ENCODE measurements around the gene PRR33.
"Not testable (repeated sequence)": the region's sequence is repeated elsewhere in the genome, so short reads cannot be mapped to it uniquely, and the experiment has no call there.

Gene PRR33

DNA sequence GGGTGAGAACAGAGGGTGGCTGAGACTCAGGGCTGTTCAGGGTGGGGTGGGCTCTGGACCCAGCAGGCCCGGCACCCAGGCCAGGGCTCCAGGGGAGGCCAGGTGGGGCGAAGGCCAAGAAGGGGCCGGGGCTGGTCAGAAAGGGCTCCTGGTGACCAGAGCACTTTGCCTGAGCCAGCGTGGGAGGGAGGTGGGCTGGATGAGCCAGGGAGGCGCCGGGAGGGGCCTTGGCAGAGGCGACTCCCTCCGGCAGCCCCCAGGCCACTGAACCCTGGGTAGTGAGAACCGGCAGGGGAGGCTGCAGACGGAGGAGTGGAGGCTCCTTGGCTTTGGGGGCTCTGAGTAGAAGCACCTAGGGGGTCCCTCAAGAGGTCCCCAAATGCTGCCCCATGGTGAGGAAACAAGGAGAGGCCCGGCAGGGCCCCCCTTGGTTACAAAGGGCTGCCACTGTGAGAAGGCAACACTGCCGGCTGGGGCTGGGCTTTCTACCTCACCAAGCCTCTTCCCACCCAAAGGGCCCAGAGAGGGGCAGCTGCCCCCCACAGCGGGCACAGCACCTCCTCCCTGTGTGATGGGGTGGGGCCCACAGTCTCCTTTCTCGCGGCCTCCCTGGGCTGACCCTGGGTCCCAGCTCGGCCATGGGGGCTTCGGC is 17.1 kb downstream of the PRR33 start:
- DNase-seq = not testable (repeated sequence)

DNA sequence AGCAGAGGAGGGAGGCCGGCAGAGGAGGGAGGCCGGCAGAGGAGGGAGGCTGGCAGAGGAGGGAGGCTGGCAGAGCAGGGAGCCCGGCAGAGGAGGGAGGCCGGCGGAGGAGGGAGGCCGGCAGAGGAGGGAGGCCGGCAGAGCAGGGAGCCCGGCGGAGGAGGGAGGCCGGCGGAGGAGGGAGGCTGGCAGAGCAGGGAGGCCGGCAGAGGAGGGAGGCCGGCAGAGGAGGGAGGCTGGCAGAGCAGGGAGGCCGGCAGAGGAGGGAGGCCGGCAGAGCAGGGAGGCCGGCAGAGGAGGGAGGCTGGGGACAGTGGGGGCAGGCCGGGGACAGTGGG is 17.9 kb downstream of the PRR33 start:
- not testable (repeated sequence) for DNase-seq

DNA sequence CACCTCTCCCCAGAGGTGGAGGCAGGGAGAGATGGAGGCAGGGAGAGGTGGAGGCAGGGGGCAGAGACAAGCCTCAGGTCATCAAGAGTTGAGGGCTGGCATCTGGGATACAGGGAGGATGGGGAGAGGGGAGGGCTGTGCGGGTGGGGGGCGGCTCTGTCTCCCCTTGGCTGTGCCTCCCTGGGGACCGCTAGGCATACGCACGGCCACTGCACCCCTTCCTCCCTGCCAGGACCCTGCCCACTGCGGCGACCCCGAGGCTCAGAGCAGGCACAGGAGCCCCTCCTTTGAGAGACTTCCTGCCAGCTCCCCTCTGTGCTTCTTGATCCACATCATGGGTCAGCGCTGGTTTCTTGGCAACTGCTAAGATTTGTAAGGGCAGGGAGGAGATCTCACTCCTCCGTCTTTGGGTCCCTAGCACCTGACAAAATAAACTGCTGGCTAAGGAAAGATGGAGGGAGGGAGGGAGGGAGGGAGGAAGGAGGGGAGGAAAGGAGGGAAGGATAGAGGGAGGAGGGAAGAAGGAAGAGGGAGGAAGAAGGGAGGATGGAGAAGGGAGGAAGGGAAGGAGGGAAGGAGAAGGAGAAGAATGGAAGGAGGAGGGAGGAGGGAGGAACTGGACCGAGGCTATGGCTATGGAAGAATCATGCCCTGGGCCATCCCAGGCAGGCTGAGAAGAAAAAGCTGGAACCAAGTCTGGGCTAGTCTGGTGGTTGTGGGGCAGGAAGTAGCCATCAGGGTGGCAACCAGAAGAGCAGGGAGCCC is 18.5 kb downstream of the PRR33 start:
- DNase-seq = no peak

DNA sequence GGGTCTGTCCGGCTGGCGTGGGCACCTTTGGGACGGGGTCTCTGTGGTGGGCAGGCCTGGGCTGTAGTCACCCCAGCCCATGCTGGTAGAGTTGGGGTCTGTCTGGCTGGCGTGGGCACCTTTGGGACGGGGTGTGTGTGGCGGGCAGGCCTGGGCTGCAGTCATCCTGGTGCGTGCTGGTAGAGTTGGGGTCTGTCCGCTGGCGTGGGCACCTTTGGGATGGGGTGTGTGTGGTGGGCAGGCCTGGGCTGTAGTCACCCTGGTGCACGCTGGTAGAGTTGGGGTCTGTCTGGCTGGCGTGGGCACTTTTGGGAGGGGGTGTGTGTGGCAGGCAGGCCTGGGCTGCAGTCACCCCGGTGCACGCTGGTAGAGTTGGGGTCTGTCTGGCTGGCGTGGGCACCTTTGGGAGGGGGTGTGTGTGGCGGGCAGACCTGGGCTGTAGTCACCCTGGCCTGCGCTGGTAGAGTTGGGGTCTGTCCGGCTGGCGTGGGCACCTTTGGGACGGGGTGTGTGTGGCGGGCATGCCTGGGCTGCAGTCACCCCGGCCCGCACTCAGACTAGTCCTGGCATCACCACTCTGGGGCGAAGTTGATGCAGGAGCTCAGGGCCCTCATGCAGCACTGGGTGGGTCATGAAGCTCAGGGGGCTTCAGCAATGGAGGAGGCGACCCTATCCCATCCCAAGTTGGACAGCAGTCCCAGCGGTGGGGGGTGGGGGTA is 19.3 kb downstream of the PRR33 start:
- DNase-seq = no peak

DNA sequence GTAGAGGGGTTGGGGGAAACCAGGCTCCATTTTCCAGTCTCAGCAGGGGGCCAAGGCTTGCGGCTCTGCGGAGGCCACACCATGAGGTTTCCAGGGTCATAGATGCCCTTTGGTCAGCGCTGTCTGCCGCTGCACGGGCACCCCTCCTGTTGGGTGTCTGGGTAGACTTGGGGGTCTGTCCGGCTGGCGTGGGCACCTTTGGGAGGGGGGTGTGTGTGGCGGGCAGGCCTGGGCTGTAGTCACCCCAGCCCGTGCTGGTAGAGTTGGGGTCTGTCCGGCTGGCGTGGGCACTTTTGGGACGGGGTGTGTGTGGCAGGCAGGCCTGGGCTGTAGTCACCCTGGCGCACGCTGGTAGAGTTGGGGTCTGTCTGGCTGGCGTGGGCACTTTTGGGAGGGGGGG is 20.2 kb downstream of the PRR33 start:
- no peak for DNase-seq

DNA sequence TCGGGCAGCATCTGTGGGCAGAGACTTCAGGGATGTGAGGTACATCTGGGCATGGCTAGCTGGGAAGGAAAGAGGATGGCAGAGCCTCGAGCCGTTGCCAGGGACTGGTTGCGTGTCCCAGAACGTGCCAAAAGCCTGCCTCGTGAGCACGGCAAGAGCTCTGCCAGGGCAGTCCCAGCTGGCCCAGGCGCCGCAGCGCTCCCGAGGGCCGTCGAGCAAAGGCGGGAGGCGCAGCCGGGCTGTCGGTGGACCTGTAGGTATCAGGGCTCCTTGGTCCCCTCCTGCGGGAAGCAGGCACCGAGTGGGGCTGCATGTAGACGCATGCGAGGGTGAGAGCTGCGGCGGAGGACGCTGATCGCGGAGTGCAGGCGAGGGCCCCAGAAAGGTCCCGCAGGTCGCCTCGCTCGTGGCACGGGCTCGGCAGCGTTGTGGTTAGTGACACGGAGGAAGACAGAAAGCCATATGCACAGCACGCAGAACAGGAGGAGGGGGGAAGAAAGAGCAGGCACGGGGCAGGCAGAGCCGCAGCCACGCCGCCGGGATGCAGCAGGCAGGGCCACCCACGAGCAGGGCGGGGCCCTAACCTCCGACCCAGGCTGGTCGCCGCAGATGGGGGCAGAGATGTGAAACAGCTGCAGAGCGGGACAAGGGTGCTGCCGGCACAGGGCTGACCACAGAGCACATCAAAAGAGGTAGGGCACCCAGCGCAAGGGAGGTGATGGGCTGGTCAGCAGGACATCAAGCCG is 20.8 kb downstream of the PRR33 start:
- no peak for DNase-seq

DNA sequence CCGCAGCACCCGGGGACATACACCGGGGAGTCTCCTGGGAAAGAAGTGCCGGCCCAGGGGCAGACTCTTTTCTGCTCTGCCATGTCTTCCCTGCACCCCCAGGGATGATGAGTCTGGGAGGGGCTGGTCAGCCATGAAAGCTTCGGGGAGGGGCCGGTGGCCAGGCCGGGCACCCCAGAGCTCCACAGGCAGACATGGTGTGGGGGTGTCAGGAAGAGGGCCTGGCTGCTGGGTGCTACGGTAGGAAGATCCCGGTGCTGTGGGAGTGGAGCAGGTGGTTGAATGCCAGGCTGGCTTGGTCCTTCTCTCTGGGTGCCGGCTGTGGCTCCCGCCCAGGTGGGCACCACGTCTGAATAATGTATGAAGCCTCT is 21.4 kb downstream of the PRR33 start:
- DNase-seq = no peak

DNA sequence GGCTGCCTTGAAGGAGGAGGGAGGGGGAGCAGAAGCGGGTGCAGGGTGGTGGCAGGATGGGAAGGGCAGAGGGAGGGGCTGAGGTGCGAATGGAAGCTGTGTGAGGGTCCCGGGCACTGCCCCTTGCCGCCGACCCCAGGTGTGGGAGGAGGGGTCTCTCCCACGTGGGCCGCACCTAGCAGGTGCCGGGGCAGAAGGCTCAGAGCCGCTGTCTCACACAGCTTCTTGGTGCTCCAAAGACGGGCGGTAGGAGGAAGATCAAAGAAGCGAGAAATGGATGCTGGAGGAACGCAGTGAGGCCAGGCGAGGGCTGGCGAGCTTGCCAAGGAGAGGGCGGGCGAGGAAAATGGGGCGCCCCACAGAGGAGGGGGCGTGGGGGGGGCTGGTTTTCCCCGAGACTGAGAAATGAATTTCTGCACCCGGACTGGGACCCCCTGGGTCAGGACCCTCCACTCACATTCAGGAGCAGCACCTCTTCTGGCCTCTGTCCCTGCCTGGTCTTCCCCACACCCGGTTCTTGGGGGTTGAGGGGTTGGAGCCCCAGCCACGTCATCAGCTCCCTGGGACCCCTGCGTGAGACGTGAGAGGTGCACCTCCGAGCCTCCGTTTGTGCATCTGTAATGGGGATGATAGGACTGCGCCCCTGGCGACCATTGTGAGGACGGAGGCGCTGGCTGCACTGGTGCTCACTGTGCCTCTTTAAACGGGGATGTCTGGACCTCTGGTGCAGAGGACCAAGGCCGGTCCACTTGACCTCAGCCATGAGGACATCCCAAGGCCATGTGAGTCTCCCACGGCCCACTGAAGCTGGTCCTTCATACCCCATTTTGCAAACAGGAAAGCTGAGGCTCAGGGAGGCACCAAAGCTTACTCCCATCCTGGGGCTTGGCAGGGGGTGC is 22.0 kb downstream of the PRR33 start:
- DNase-seq = no peak

DNA sequence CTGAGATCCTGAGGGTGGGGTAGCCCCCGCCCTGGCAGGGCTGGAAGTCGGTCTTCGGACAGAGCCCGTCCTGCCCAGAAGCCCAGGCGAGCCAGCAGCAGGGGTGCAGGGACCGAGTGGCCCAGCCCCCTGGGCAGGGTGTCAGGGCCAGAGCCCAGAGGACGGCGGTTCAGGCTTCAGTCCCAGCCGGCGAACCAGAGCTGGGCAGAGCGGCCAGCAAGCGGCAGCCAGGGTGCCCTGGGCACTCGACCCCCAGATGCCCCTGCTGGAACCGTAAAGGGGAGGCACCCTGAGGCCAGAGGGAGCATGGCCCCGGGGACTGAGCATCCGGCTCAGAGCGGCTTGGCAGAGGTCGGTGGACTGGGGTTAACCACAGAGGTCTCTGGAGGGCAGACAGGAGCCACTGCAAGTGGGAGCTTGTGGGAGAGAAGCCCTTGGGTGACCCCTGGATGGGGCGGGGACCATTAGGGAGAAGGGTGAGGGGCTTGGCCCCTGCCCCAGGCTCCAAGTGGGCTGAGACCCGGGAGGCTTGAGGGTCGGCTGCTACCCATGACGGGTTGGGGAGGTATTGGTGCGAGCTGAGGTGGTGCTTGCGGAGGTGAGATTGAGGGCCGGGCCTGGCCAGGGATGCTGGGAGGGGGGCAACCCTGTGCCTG is 22.9 kb downstream of the PRR33 start:
- no peak for DNase-seq

DNA sequence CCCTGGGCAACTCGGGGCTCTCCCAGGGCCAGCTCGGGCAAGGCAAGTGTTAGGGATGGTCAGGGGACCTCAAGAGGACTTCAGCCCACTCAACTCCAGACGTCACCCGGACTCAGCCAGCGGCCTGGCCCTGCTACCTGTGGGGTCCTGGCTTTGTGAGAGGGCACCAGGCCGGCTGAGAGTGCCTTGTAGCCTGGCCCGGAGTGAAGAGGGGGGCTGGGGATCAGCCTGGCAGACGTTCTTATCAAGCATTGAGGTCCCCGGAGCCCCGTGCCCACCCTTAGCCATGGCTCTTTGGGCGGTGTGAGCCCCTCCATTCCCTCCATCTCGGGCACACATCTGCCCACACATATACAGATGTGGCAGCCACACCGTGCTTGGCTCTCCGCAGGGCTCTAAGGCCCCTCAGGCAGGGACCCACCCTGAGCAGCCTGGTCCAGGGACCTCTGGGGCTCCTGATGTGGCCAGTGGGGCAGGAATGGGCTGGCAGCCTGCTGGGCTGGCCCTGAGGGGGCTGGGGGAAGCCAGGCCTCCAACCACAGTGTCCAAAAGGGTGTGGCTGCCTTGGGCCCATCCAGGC is 23.5 kb downstream of the PRR33 start:
- no peak for DNase-seq

DNA sequence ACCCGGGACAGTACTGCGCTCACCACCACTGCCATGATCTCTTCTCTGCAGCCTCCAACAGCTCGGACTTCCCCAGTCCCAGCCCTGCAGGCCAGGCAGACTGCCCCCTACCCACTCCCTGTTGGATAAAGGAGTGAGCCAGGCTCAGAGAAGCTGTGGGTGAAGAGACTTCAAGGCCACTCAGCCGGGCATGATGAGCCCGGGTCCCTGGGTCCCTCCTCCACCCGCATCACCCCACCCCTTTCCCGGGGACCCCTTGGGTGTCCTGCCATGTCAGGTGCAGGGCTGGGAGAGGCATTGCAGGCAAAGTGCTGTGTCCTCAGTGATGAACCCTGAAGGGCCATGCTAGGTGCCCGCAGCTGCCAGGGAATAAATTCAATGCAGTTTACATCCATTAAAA is 24.3 kb downstream of the PRR33 start:
- DNase-seq = no peak

DNA sequence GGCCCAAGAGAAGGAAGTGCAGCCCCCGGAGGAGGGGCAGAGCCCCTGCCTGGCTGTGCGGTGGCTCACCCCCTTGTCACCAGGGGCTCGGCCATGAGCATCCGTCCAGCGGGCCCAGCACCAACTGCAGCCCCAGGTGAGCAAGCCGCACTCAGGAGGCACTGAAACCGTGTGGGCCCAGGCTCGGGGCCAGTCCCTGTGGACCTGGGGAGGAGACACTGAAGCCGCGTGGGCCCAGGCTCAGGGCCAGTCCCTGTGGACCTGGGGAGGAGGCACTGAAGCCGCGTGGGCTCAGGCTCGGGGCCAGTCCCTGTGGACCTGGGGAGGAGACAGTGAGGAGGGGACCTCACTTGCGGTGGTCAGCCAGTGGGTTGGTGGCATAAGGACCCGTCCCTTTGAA is 24.9 kb downstream of the PRR33 start:
- no peak for DNase-seq

DNA sequence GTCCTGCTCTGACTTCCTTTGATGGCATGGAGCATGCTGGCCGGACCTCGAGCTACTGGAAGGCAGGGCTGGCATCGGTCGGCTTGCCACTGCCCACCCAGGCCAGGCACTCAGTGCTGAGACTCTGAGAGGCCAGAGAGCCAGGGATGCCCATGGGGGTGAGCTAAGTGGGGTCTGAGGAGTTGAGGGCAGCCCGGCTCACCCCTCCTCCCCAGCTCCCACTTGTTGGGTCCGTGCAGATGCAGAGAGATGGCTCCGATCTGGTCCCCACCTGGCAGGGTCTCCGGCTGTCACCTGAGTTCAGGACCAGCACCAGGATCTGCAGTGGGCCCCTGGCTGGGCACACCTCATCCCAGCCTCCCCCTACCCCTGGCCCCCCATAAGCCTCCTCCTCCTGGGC is 25.5 kb downstream of the PRR33 start:
- no peak for DNase-seq

DNA sequence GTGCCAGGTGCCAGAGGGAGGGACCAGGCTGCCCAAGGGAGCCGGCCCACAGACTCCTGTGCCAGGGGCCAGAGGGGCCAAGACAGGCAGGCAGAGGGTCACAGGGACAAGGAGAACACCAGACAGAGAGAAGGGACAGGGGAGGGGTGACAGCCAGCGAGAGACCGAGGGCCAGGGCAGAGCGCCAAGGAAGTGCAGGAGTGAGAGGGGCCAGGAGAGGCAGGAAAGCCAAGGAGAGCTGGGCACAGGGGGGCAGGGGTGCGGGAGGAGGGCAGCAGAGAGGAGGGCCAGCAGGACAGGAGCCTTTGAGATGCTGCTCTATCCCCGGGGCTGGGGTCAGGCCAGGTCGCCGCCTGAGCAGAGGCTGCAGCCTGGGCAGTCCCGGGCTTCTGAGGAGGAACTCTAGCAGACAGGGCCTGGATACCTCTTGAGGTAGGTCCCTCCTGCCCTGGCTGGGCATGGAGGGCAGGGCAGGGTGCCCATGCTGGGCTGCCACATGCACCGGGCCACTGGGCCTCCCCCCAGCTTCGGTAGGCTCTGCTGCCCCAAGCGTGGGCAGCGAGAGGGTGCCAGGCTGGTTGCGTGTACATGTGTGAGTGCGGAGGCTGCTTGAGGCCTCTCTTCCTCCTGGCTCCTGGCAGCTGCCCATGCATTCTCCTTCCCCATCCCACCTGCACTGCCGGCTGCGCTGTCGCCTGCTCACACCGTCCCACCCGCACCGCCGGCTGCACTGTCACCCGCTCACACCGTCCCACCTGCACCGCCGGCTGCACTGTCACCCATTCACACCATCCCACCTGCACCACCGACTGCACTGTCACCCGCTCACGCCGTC is 26.6 kb downstream of the PRR33 start:
- DNase-seq = no peak

DNA sequence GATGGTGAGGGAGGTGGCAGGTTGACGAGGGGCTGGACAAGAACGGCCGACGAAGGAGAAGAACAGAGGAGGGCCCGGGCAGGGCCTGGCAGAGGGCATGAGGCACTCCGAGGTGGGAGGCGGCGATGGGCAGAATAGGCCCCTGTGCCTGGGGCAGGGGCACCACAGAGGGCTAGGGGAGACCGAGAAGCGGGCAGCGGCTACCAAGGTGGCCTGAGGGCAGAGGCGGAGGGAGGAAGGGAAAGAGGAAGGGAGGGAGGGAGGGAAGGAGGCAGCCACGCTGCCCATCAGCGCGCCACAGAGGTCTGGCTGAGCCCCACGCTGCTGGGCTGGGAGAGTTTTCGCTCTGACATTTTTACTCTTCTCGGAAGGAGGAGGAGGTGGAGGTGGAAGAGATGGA is 27.5 kb downstream of the PRR33 start:
- no peak for DNase-seq

DNA sequence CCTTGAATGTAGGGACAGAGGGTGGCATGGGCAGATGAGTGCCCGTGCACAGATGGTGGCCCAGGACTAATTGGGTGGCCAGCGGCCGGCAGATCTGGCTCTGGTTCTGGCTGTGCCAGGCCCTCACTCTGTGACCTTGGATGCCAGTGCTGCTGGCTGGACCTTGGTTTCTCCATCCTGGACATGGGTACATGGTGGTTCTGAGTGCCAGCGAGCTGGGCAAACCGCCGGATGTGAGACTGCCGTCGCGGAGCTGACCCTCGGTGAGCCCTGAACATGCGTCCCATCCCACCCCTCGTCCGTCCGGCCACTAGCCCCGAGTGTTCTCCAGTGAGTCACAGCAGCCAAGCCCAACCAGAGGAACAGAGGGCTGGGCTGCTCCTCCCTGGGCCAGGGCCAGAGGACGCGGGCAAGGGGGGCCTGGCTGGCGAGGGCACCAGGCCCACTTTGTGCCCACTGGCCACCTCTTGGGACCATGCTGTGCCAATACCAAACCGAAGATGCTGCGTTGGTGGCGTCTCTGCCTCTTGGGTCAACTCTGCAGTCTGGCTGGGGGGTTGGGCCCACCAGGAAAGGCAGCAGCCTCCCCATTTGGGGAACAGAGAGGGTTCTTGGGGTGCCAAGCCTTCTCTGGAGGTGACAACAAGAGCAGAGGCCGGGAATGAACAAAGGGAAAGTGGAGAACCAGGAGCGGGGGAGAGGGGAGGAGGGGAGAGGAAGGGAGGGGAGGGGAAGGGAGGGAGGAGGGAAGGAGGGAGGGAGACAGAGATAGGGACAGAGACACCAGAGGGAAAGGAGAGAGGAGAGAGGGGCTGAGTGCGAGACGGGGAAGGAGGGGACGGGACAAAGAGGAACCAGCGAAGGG is 28.1 kb downstream of the PRR33 start:
- DNase-seq = no peak

DNA sequence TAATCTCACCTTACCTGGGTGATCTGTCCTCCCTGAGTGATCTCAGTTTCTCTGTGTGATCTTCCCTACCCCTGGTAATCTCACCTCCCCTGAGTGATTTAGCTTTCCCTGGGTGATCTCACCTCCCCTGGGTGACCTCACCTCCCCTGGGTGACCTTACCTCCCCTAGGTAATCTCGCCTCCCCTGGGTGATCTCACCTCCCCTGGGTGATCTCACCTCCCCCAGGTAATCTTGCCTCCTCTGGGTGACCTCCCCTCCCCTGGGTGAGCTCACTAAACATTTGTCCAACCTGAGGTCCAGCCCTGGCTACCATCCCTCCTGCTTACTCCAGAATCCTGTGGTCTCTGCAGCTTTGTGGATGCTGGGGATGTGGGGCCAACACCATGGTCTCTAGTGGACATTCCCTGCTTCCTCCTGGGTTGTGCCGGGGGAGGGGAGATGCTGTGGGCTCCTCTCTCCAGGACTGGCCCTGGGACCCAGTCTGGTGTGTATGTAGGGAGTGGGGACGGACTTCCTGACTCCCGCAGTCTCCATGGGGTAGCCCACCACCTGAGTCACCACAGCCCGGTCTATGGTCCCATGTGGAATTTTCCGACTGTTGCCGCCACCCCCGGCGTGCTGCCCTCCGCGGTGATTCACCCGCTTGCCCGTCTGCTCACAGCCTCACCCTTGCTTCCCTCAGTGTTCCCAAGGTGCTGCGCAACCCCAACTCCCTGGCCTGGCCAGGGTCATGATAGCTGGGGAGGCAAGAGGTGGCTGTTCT is 28.9 kb downstream of the PRR33 start:
- no peak for DNase-seq
